Stimulated activated CD4-positive, alpha-beta T cell treated with anti-CD3 and anti-CD28 coated beads, Interleukin-1b, Interleukin-23, amount 100 ng/mL, for 4 hours (primary cell): ENCODE data around the gene CCNC.
"Not testable (repeated sequence)": the region's sequence is repeated elsewhere in the genome, so short reads cannot be mapped to it uniquely, and the experiment has no call there.

ENCODE experiments used
- DNase-seq, 2 donors: peaks; one replicate each; pipeline ENCODE4 v3.0.0-alpha.2; 2020; ENCODE audit warnings: low read depth in 2 of 2

Gene CCNC

DNA sequence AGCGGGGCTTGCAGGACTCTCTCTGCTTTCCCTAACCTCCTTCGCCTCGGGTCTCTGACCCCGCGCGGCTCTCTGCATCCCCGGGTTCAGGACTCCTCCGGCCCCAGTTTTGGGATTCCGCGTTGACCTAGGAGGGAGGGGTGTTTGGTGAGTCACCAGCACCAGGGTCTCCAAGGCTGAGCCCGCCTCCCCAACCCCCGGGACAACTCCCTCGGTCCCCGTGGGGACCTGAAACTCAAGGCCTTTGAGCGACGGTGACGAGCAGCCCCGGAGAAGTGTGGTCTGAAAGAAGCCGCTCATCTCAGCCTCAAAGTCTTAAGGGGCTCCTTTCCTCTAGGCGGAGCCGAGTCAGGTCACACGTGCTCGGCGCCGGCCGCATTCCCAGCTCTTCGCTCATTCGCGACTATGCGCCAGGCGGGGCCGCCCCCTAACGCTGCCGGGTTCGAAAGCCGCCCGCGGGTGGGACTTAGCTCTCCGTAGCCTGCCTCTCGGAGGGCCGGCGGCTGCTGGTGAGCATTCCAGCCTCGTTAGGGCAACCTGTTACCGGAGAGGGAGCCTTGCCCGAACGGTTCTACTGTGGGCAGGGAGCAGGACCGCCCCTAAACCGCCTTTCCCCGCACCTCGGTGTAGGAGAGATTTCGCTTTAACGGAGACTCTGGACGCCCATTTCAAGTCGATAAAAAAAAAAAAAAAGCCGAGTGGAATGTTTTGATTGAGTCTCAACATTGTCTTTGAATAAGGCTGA is 35.1 kb upstream of the CCNC start:
- DNase-seq = no peak

DNA sequence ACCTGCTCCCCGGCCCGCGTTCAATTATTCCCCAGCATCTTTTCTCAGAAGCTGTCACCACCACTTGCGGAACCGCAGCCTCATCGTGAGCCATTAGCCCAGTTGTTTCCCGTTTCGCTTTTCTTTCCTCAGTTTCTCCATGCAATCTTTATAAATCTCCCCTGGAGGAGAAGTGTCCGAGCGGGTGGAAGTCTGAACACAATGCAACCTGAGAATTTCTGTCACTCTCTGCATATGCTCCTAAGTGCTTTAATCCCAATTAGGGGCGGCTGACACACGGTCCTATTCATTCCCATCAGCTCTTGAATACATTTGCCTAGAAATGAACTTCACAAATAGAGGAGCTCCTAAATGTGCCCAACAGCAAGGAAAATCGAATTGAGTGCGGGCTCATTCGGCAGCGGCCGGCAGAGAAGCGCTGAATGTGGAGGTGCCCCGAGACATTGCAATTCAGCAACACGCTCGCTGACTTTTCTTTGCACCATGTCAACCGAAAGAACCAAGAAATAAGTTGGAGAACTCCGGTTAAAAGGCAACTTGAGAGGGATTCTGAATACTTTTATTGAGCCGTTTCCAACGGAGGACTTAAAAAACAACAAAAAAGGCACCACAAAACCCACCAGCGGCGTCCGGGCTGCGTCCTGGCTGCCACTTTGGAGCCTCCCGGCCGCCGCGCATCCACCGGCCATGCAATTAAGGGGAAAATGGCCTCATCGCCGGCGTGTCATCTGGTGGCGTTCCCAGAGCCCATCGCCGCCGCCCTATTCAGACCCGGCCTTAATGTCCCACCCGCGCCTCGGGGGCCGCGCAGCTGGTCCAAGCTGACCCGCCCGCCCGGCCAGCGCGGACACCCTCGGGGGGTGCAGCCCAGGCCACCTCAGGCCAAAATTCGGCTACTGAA is 34.3 kb upstream of the CCNC start:
- DNase-seq = no peak

DNA sequence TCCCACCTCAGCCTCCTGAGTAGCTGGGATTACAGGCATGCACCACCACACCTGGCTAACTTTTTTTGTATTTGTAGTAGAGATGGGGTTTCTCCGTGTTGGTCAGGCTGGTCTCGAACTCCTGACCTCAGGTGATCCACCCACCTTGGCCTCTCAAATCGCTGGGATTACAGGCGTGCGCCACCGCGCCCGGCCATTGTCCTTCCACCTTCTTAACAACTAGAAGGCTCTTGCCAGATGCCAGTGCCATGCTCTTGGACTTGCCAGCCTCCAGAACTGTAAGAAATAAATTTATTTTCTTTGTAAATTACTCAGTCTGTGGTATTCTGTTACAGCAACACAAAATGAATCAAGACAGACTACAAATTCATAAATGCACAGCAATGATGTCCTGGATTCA is 26.2 kb upstream of the CCNC start:
- not testable (repeated sequence) for DNase-seq

DNA sequence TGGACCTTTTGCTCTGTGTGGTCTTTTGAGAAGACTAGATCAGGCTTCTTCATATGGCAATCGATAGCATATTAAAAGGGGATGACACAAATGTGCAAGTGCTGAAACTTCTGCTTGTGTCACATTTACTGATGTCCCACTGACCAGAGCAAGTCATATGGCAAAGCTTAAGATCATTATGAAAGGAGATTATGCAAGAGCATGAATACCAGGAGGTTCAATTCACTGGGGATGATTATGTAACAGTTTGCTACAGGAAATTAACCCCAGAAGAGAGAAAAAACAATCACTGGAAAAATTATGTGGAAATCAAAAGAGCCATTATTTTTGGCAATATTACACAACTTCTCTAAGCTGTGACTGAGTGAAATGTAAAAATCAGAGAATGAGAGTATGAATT is 24.4 kb upstream of the CCNC start:
- no peak for DNase-seq

DNA sequence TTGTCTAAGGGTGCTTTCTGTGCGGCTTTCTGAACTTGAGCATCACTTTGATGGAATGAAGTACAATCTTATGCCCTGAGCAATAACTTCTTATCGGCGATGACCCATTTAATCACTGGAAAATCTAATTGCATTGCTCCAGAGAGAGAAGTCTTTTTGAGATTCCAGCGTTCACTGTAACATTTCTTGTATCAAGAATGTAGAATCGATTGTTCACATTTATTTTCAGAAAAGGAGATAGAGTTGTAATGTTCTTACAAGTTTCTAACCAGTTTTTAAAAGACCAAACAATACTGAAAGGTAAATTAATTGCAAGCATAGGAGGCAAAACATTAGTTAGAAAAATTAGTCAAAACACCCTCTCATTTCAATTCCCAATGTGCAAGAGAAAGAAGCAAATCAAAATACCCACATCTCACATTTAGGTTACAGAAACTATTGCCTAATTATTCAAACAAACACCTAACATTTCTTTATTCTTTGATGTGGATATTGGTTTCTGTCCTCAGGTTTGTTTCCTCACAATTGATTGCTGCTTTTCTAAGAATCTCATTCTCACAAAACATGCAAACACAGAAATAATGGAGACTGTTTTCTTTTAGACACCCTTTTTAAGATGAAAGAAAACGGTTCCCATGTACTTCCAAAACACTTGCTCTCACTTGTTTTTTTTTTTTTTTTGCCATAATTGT is 23.4 kb upstream of the CCNC start:
- DNase-seq = no peak

DNA sequence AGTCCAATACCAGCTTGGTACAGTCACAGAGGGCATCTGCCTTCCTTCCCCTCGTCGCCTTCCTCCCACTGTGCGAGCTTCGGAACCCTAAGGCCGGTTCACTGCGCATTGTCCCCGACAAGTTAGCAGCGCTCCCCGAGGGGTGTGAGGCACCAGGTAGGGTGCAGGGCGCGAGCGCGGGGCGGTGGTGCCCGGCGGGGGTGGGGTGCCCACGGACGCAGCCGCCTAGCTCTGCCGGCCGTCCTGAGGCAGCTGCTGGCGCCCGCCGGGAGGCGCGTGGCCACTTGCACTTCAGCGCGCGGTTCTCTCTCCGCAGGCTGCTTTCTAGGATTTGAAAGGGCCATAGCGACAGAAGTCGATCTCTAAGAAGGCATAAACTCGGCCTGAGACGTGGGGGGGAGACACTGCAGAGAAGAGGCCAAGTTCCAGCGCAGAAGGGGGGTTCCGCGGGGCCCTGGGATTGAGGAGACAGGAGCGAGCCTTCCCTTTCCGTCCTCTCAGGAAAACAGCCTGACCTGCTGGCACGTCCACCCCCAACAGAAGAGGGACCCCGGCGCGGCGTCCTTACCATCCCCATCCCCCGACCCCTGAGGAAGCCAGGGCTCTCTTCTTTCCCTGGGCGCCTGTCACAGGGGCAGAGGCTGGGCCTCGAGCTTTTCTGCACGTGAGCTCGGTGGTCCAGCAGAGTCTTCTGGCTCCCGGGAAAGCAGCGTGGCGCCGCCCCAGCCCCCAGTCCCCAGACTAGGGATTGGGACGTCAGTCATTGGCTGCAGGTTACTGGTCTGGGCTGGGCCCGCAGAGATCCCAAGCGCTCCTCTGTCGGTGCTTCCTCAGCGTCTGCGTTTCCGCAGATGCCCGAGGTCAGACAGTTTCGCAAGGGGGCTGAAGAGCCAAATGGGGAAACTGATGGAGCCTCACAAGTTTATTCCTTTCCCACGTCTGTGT is 22.5 kb upstream of the CCNC start:
- no peak for DNase-seq

DNA sequence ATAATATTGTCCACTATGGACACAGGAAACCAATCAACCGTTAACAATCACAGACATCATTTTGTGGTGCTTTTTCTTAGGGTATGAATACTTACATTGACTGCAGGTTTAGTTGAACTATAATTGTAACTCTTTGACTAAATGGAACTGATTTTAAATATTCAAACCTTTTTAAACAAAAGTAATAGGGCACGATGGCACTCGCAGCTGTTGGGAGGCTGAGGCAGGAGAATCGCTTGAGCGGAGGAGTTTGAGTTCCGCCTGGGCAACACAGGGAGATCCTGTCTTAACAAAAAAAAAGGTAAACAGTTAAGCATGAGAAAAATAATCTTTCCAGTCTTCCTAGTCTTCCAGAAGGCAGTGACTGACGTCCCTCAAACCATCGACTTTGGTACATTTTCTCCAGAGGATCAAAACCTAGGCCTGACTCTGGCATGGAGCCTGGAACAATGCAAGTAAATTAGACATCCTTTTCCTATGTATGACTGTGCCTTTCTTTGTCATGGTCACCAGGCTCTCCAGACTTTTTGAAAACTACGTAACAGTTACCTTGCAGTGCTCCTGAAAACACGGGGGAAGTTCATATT is 21.5 kb upstream of the CCNC start:
- no peak for DNase-seq

DNA sequence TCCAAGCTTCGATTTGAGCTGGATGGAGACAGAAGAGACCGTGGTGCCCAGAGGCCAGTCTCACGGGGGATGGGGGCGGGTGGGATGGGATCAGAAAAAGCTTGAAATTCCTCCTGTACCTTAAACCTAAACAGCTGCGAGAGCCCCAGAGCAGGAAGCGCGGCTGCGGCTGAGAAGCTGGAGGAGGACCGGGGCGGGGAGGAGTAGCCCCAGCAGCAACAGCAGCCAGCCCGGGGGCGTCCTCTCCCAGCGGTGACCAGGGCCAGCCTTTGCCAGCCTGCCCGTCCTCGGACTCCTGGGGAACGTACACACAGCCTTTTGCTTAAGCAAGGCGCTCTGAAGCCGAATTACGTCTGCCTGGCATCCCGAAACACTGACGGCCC is 20.8 kb upstream of the CCNC start:
- no peak for DNase-seq

DNA sequence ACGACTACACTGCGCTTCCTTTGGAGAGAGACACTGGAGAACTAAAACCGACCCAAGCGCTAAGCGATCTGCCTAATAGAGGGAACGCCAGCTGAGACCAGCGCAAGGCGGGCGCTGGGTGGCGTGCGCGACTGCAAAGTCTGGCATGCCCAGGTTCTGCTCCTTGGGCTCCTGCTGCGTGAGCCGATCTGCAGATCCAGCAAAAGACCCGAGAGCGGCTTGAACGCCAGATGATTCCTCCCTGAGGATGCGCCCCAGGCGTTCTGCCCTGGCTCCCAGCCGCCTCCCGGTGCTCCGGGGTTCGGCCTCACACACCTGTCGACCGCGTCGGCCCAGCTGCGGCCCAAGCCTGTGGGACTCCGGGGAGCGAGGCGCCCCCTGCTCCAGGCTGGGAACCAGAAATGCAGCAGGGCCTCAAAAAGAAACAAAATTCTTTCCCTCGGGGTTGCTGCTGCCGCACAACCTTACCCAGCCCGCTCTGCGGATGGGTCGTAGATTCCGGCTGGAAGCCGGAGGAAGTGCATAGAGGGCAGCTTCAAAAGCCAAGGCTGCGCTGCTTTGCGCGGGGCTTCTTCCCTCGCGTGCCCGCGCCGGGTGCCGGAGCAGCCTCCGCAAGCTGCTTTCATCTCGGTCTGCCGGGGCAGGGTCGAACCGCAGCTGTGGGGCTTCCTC is 20.3 kb upstream of the CCNC start:
- DNase-seq = peak; percentile 63 to 64

DNA sequence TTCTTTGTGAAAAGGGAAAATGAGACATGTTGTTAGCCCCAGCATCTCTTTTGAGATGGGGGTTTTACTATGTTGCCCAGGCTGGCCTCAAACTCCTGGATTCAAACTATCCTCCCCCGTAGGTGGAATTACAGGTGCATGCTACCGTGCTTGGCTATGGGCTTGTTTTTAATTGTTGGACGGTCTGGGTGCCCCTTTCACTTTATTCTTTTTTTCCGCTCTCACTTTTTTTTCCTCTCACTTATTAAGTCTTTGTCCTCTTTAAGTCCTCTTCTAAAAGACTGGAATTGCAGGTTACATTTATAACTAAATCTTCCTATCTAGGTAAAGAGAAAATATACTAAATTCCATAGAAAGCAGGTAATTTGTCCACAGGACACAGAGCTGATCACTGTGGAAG is 19.3 kb upstream of the CCNC start:
- no peak for DNase-seq

DNA sequence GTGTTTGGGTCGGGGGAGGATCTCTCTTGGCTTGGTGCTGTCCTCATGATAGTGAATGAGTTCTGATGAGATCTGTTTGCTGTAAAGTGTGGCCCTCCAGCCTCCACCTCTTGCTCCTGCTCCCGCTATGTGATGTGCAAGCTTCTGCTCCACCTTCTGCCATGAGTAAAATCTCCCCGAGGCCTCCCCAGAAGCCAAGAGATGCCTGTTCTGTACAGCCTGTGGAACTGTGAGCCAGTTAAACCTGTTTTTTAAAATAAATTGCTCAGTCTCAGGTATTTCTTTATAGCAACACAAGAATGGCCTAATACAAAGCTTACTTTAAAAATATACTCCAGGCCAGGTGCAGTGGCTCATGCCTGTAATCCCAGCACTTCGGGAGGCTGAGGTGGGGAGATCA is 11.3 kb upstream of the CCNC start:
- no peak for DNase-seq

DNA sequence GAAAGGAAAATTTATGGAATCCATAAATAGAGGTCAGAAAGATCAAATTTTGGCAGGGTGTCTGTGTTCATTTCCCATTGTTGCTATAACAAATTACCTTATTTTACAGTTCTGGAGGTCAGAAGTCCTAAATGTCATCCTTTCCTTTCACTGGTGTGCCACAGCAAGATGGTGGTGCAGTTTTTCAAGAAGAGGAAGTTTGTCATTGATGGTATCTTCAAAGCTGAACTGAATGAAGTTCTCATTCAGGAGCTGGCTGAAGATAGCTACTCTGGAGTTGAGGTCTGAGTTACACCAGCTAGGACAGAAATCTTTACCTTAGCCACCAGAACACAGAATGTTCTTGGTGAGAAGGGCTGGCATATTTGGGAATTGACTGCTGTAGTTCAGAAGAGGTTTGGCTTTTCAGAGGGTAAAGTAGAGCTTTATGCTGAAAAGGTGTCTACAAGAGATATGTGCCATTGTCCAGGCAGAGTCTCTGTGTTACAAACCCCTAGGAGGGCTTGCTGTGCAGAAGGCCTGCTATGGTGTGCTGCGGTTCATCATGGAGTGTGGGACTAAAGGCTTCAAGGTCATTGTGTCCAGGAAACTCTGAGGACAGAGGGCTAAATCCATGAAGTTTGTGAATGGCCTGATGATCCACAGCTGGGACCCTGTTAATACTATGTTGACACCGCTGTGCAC is 7.2 kb upstream of the CCNC start:
- DNase-seq = no peak

DNA sequence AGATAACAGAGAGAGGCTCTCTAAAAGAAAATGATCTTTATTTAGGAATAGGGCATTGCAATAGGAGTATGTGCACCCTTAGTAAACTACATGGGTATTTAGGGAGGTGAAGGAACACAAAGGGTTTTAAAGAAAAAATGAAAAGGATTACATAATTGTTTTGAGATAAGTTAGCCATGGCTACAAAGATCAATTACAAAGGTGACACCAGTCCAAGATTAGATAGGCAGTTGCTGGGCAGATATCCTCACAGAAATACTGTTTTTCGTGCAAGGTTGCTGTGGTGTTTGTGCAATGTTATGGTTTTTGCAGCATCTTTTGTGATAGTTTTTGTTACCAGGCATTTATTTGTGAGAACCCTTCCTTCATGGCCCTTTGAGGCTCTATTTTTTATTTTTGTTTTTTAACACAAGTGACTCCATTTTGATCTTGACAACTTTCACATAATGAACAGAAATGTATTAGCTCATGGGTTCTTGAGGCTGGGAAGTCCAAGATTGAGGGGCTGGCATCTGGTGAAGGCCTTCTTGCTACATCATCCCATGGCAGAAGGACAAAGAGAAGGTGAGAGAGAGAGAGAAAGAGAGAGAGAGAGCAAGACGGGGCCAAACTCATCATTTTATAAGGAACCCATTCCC is 5.6 kb upstream of the CCNC start:
- DNase-seq = no peak

DNA sequence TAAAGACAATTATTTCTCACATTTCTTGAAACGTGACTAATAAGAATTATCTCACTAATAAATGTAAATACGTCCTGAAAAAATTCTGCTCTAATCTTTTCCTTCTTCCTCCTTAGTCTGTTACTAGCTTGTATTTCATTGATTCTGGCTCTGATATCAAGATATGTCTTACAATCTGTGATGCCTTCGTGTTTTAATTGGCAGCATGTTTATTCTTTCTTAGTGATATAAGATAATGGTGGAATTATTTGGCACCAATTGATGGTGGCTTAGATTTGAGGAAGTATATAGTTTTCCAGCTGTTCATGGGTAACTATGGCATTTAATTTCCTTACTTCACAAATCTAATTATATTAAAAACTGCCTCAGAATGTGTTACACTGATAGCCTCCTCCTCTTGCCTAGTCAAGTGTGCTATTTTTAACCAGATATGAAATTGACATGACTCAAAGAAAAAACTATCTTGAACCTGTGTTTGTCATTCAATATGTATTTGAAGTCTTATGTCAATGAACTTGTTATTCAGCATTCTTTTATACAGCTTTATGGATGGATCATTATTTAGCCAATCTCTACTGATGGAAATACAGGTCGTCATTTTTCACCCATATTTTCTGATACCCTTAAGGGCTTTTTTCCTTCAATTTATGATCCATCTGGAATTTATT is 5.3 kb downstream of the CCNC start:
- no peak for DNase-seq

DNA sequence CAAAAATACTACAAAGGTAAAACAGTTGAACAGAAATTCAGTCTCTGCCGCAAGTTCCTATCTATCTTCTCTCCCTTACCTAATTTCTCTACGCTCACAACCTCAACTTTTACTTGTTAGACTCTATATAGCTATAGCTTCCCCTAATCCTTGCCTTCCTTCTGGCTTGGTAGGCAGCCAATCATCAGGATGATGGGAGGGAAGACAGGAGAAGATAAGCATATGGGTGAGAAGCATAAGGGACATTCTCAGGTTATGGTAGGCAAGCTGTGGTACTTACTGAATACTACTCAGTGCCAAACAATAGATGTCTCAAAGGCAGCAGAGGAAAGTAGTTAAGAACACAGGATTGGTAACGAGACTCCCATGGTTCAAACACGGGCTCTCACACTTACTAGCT is 7.8 kb downstream of the CCNC start:
- DNase-seq = no peak

DNA sequence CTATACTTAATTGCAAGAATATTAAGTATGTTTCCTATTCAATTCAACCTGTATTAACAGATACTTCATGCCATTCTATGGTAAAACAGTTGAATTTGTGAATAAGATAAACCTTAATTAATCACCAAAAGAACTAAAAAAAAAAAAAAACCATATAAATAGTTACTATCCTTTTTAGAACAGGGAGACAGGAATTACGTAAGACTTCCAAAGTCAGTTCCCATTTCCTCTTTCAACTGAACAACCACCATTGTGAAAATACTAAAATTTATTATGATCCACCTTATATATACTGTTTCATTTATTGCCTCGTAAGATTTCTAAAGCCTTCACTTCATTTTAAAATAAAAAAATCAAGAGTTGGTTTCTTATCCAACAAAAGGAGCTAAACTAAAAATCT is 9.4 kb downstream of the CCNC start:
- no peak for DNase-seq

DNA sequence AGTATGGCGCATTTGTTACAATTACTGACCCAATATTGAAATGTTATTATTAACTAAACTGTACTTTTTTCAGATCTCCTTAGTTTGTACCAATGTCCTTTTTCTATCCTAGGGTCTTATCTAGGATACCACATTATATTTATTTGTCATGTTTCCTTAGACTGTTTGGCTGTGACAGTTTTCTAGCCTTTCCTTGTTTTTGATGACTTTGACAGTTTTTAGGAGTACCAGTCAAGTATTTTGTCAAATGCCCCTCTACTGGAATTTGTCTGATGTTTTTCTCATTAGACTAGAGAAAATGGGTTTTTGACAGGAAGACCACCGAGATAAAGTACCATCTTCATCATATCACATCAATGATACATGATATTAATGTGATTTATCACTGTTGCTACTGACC is 14.6 kb downstream of the CCNC start:
- no peak for DNase-seq

DNA sequence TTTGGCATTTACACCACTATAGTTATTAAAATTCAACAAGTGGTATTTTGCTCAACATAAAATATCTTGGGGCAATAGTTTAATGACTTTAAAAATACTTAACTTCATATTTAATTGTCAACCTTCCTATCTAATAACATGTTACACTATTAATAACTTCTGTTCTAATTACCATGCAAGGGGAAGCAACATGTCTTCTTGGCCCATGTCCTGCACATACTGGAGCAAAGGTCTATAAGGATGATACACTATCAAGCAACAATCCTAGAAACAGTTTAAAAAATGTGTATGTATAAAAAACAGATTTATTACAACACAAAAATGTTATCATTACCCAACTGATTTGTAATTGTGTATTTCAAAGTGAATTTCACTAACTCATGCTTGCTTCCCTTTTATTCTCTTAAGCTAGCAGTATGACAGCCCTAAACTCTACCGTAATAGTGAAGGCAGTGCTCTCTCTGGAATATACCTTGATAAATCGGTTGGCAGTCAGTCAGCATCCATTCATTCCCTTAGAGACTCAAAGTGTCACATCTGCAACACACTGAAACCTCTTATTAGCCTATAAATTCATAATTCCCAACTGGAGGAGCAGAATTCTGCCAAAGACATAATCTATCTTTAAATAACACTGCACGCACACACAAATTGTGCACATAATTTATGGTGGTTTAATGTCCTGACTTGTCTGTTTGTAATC is 18.3 kb downstream of the CCNC start:
- DNase-seq = no peak
